Measurements from ENCODE around the gene PABPC1L2B. TPM values are rescaled to one million over a fixed set of nuclear protein-coding genes. Genes with fewer than 3 reads are reported as not detected.

Gene PABPC1L2B
- total and polyA plus RNA-seq, 10 of the 15 experiments (the other 5 are each of a cell fraction or from before 2014, with no cell fraction given) = not detected

GRCh38 chrX:73028876-73029275 is 26.1 kb downstream of the PABPC1L2B start:
- no peaks in the 10 kb centered on the region for H3K4me1 ChIP-seq (ENCODE audit: control insufficient read depth, insufficient read depth, low read length)
- SMC1A ChIA-PET (ENCODE audit: uncharacterized antibody, unreplicated experiment) = no interaction called here
- H3K9ac ChIP-seq (ENCODE audit: control insufficient read depth, insufficient read depth, low read length) = no peak overlapping the region
- in situ Hi-C loops (cut with MboI) = no loop called here
- no TSS peak for BruUV-seq (replicated peaks)
- H3K4me2 ChIP-seq (ENCODE audit: control insufficient read depth, insufficient read depth) = no peak overlapping the region
- no peaks in the 10 kb centered on the region for H3K27me3 ChIP-seq (replicated peaks in 1 of 2; ENCODE audit: control insufficient read depth in 2 of 2, insufficient read depth in 2 of 2, low read length in 1 of 2)
- no peaks in the 10 kb centered on the region for H3K36me3 ChIP-seq (ENCODE audit: control insufficient read depth in 2 of 2, insufficient read depth in 2 of 2, low read length in 1 of 2)
- ATAC-seq (no peak), FAIRE-seq (no peak), DNase-seq (ENCODE audit: low read depth, low spot score) (no peak)
- no peaks in the 10 kb centered on the region for H3K9me3 ChIP-seq (replicated peaks; ENCODE audit: control insufficient read depth, insufficient read depth, low read length)
- POLR2A ChIA-PET = no interaction called here
- no peak overlapping the region for H2AFZ ChIP-seq (ENCODE audit: control insufficient read depth, low read depth, low read length)
- WGBS (ENCODE audit: insufficient coverage, insufficient replicate concordance, low lambda C conversion rate, missing lambda C conversion rate) = 0% methylated on average over 1 of the region's 1 CpG
- TF ChIP-seq TCF7 (IDR thresholded peaks at IDR 0.05; ENCODE audit: borderline replicate concordance) (no peak), ZNF384 (IDR thresholded peaks at IDR 0.05; ENCODE audit: borderline replicate concordance, low read depth, low read length) (no peak), ELK1 (IDR thresholded peaks at IDR 0.05; ENCODE audit: low read depth, low read length) (no peak), POLR2A (IDR thresholded peaks at IDR 0.05; ENCODE audit: low read depth, low read length) (no peak), EZH2 (IDR thresholded peaks at IDR 0.05; ENCODE audit: borderline replicate concordance, control insufficient read depth, low read depth, low read length) (no peak), KLF5 (IDR thresholded peaks at IDR 0.05; ENCODE audit: partially characterized antibody) (no peak), KAT2A (conservative IDR thresholded peaks at IDR 0.05; ENCODE audit: control insufficient read depth, low read depth, low read length) (no peak), CREB1 (IDR thresholded peaks at IDR 0.05; ENCODE audit: low read depth) (no peak), CHD1 (IDR thresholded peaks at IDR 0.05; ENCODE audit: low read depth, low read length) (no peak), IKZF1 (conservative IDR thresholded peaks at IDR 0.05) (no peak), MEF2A (IDR thresholded peaks at IDR 0.05; ENCODE audit: insufficient read depth, low read depth, low read length) (no peak), ATF2 (IDR thresholded peaks at IDR 0.05; ENCODE audit: low read length) (no peak), MTA2 (IDR thresholded peaks at IDR 0.05; ENCODE audit: low read depth) (no peak), E4F1 (IDR thresholded peaks at IDR 0.05; ENCODE audit: borderline replicate concordance, partially characterized antibody) (no peak), ZNF274 (IDR thresholded peaks at IDR 0.05; ENCODE audit: insufficient read depth, insufficient read length) (no peak), IRF5 (IDR thresholded peaks at IDR 0.05; ENCODE audit: borderline replicate concordance) (no peak), GABPA (IDR thresholded peaks at IDR 0.05; ENCODE audit: low read depth) (no peak)
- intact Hi-C loops (cut with micrococcal nuclease; ENCODE audit: unreplicated experiment) = no loop called here
- H3K79me2 ChIP-seq (ENCODE audit: control insufficient read depth, insufficient read depth, low read length) = no peaks in the 10 kb centered on the region
- no peak overlapping the region for H3K4me3 ChIP-seq
- no peaks in the 10 kb centered on the region for H4K20me1 ChIP-seq (ENCODE audit: control insufficient read depth, insufficient read depth)
- CTCF ChIA-PET = no interaction called here
- no peak overlapping the region for H3K27ac ChIP-seq (ENCODE audit: control insufficient read depth, insufficient read depth)
- RAD21 ChIA-PET (ENCODE audit: unreplicated experiment) = no interaction called here
